ENCODE data around the gene CIAO3.

CIAO3 gene

GRCh38 chr16:775236-775796 lies 34.5 kb upstream of the CIAO3 start:
- DNase-seq = no peak

GRCh38 chr16:774086-775001 lies 33.5 kb upstream of the CIAO3 start:
- DNase-seq = no peak

DNA sequence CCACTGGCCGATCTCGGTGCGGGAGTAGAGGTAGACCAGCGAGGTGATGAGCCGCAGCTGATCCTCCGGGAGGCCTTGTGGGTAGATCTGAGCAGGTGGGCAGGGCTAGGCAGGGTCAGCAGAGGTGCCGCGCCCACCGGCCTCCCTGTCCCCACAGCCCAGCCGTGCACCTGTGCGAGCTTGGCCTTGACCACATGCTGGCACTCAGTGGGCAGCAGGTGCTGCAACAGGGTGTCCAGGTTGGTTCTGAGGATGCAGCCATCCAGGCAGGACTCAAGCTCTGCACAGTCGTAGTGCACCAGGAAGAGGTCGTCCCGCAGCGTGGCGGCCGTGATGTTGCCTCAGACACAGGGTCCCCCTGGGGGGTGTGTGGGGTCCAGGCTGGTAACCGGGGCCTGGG lies 32.2 kb upstream of the CIAO3 start:
- no peak for DNase-seq

DNA sequence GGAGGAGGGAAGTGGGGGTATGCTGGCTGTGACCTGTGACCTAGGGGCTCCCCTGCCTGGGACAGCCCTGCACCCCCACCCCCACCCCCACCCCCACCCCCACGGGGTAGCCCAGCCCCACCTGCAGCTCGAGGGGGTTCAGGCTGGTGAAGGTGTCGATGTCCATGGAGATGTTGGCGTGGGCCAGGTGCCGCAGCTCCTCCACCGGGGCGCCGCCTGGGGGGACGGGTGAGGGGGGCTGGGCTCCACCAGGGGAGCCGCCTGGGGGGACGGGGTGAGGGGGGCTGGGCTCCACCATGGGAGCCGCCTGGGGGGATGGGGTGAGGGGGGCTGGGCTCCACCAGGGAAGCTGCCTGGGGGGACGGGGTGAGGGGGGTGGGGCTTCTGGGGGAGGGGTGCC lies 29.6 kb upstream of the CIAO3 start:
- no peak for DNase-seq

GRCh38 chr16:769934-770333 lies 29.1 kb upstream of the CIAO3 start:
- DNase-seq = no peak

DNA sequence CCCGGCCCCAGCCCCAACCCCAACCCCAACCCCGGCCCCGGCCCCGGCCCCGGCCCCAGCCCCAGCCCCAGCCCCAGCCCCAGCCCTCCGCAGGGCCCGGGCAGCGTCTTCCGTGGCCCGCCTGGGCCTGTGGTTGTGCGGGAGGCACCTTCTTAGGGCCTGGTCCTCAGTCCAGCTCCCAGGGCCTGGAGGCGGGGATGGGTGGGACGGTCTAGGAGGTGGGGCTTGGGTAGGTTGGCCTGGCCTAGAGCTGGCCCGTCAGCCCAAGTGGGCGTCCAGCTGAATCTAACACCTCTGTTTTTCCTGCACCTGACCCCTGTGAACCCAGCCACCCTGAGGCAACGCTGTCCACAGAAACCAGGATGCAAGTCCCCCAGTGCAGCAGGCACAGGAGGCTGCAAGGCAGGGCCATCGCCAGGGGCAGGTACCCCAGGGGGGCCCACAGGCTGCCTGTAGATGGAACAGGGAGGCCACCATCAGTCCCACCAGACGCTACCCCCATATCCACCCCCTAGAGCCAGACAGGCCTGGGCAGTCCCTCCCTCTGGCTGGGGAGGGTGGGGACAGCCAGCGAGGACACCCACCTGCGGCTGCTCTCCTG lies 28.5 kb upstream of the CIAO3 start:
- no peak for DNase-seq

DNA sequence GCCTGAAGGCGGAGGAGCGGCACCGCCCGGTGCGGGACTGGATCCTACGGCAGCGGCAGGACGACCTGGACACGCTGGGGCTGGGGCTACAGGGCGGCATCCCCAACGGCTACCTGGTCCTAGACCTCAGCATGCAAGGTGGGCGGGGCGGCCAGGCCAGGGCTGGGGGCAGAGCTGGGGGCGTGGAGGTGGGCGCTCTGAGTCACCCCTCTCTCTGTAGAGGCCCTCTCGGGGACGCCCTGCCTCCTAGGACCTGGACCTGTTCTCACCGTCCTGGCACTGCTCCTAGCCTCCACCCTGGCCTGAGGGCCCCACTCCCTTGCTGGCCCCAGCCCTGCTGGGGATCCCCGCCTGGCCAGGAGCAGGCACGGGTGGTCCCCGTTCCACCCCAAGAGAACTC lies 27.6 kb upstream of the CIAO3 start:
- no peak for DNase-seq

GRCh38 chr16:767743-768235 lies 27.0 kb upstream of the CIAO3 start:
- no peak for DNase-seq

- DNase-seq = no peak
Observed at GRCh38 chr16:766820-767640, 26.2 kb upstream of the CIAO3 start.

DNA sequence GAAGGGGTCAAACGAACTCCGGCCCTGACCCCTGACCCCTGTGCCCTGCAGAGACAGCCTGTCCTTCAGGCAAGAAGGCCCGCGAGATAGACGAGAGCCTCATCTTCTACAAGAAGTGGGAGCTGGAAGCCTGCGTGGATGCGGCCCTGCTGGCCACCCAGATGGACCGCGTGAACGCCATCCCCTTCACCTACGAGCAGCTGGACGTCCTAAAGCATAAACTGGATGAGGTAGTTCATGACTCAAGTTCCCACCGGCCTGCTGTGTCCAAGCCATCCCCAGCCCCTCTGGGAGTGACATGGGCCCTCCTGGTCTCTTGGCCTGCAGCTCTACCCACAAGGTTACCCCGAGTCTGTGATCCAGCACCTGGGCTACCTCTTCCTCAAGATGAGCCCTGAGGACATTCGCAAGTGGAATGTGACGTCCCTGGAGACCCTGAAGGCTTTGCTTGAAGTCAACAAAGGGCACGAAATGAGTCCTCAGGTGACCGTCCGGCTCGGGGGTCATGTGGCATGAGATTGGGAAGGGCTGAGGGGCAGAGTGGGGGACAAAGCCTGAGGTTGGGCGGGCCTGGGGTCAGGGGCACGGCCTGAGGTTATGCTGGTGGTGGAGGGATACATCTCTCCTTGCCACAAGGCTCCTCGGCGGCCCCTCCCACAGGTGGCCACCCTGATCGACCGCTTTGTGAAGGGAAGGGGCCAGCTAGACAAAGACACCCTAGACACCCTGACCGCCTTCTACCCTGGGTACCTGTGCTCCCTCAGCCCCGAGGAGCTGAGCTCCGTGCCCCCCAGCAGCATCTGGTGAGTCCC lies 25.4 kb upstream of the CIAO3 start:
- no peak for DNase-seq

- DNase-seq = no peak
Observed at GRCh38 chr16:765488-765865, 24.7 kb upstream of the CIAO3 start.

GRCh38 chr16:764848-765487 lies 24.2 kb upstream of the CIAO3 start:
- no peak for DNase-seq

DNA sequence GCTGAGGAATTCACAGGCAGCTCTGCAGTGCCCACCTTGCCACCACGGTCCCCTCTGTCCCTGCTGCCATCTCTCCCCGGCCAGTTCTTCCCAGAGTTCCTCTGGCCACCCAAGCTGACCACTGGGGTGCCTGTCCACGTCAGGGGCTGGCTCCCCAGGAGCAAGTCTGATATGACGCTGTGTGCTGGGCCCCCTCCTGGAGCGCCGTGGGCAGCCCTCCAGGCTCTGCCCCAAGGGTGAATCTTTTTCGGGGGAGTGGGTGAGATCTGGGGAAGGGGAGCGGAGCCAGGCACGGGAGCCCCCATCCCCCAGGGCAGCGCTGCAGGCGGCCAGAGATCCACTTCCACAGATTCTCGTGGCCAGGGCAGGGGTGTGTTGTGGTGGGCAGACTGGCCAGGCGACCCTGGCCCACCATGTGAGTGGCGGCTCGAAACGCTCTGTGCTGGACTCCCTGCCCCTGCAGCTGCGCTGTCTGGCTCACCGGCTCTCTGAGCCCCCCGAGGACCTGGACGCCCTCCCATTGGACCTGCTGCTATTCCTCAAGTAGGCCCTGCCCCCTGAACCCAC lies 23.5 kb upstream of the CIAO3 start:
- no peak for DNase-seq

DNA sequence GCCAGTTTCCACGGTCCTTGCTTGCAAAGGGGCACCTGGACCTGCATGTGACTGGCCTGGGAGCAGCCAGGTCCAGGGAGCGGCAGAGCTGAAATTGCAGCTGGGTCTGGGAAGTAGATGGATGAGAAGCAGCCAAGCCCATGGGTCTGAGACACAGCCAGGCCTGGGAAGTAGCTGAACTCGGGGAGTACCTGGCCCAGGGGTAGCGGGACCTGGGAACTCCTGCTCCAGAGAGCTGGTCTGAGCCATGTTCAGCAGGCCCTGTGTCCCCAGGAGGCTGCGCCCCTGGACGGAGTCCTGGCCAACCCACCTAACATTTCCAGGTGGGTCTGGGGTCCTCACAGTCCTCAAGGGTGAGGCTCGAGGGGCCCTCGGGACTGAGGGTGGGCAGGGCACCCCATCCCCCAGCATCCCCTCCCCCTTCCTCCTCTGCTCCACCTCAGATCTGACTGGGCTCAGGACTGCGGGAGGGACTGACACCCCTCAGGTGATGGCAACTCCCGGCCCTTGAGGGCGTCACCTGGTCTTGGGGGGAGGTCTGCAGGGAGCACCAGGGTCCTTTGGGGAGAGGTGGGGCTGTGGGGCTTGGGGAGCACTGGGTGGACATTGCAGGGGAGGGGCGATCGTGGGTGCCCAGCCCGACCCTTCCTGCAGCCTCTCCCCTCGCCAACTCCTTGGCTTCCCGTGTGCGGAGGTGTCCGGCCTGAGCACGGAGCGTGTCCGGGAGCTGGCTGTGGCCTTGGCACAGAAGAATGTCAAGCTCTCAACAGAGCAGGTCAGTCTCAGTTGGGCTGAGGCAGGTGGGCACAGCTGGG lies 22.8 kb upstream of the CIAO3 start:
- DNase-seq = no peak

- no peak for DNase-seq
Observed at GRCh38 chr16:762595-763268, 21.9 kb upstream of the CIAO3 start.

DNA sequence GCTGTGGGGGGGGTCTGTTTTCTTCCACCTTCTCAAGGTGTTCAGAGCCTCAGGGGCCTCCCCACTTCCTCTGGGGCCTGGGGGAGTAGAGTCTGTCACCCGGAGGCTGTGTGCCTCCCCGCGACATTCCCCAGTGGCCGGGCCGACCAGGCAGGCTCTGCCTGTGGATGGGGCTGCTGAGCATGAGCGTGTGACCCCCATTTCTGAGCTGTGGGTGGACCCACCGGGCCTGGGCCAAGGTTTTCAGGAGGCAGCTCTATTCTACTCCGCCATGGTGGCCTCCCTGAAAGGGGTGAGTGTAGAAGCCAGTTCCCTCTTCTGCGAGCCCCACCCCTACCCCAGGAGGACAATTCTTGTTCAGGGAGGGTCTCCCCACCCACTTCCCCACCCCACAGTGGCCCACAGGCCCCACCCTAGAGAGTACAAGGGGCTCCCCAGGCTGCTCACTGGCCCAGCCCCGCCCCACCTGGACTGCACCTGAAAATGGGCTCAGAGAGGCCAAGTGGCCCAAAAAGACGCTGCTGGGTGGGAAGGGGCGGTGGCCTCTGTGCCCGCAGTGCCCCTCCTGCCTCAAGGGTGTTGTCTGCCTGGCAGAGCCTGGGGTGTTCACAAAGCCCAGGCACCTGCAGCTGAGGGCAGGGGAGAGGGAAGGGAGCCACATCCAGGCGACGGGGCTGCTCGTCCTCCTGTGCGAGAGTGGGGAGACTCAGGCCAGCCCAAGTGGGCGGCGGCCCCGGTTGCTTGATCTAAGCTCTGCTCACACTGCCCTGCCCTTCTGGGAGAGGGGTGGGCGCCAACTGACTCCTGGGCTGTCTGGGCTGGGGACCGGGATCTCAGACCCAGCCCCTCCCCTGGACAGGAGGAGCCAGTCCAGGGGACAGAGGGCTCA lies 21.1 kb upstream of the CIAO3 start:
- DNase-seq = no peak

DNA sequence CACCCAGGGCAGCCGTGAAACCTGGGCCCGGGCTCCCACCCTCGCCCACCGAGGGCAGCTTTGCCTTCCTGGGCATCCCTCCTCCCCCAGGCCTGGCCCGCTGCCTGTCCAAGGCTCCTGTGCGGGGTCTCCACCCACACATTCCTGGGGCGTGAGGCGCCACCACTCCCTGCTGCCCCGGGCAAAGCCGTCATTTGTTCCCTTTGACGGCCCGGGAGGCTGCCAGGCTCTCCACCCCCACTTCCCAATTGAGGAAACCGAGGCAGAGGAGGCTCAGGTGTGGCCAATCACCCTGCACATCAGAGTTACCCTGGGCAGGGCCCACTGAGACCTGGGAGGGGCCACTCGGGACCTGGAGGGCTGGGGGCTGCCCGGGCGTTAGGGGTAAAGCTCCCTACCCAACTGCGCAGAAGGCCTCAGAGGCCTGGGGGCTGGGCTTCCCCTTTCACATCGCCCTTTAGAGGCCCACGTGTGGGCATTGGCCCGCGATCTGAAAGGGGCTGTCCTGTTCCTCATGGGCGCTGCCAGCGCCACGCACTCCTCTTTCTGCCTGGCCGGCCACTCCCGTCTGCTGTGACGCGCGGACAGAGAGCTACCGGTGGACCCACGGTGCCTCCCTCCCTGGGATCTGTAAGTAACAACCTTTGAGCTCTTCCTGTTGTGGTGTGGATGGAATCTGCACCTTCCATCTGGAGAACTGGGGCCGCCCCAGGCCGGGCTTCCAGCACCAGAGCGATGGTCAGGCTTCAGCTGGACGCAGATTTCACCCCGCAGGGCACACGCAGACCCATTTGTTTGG lies 19.9 kb upstream of the CIAO3 start, which contains the start of gene MSLN:
TSS of gene MSLN (plus strand) at position 190 of the 799 bp plus-strand sequence. CDS start 1,947 bp downstream, outside the sequence.
- no peak for DNase-seq

DNA sequence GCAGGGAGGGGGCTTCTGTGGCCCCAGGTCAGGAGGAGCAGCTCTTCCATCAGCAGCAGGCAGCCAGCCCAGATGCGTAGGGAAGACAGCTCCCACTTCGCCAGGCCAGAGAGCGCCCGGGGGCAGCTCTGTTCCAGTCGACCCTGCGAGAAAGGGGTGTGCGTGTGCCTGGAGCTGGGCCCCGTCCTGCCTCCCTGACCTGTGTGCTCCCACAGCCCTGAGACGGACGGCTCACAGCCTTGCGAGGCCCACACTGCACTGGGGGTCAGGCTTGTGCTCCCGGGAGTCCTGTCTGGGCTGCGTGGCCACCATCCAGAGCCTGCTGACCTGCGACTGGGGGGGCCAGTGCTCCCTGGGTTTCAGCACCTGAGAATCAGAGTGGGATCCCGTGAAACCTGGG lies 19.3 kb upstream of the CIAO3 start:
- no peak for DNase-seq

Data from activated CD4-positive, alpha-beta T cell treated with anti-CD3 and anti-CD28 coated beads for 1 hour (primary cell).